ENCODE measurements around the gene ST6GALNAC6. TPM values are rescaled to one million over a fixed set of nuclear protein-coding genes. Genes with fewer than 3 reads are reported as not detected.

ST6GALNAC6 gene
- total RNA-seq, 4 donors from 2014 or later = 7.7 to 88.3 (median 18.9) TPM

DNA sequence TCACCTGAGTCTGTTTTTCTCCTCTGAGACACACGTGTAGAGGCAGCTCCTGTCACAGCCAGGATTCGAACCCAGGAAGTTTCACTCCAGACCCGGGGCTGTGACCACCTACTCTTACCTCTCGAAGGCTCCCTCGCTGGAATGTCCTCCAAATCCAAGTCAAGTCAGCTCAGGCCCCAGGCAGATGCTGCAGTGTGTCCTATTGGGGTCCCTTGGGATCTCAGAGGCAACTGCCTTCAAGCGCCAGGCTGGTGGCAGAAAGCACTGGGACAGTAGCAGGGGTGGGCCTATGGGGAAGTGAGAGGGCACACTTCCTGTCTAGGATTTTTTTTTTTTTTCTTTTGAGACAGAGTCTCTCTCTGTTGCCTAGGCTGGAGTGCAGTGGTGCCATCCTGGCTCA is 18.2 kb upstream of the ST6GALNAC6 start:
- peak overlapping the region in 2 of 4 donors; percentile 70 to 76 for H3K4me3 ChIP-seq
- TF ChIP-seq, protein P1, sequence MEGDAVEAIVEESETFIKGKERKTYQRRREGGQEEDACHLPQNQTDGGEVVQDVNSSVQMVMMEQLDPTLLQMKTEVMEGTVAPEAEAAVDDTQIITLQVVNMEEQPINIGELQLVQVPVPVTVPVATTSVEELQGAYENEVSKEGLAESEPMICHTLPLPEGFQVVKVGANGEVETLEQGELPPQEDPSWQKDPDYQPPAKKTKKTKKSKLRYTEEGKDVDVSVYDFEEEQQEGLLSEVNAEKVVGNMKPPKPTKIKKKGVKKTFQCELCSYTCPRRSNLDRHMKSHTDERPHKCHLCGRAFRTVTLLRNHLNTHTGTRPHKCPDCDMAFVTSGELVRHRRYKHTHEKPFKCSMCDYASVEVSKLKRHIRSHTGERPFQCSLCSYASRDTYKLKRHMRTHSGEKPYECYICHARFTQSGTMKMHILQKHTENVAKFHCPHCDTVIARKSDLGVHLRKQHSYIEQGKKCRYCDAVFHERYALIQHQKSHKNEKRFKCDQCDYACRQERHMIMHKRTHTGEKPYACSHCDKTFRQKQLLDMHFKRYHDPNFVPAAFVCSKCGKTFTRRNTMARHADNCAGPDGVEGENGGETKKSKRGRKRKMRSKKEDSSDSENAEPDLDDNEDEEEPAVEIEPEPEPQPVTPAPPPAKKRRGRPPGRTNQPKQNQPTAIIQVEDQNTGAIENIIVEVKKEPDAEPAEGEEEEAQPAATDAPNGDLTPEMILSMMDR (IDR thresholded peaks at IDR 0.05) = no peak
- no peak for TF ChIP-seq POLR2A (IDR thresholded peaks at IDR 0.05)
- no peaks in the 10 kb centered on the region for H3K9me3 ChIP-seq
- peak in 2 of 3 donors; percentile 71 to 72 for DNase-seq
- peaks cover 0 to 11% (median 0%) of the 10 kb centered on the region in 3 donors for H3K36me3 ChIP-seq
- H3K27ac ChIP-seq = peak overlapping the region; percentile 48 to 89 (median 61)
- no peaks in the 10 kb centered on the region for H3K27me3 ChIP-seq
- peaks cover 6 to 63% (median 36%) of the 10 kb centered on the region in 4 donors for H3K4me1 ChIP-seq

DNA sequence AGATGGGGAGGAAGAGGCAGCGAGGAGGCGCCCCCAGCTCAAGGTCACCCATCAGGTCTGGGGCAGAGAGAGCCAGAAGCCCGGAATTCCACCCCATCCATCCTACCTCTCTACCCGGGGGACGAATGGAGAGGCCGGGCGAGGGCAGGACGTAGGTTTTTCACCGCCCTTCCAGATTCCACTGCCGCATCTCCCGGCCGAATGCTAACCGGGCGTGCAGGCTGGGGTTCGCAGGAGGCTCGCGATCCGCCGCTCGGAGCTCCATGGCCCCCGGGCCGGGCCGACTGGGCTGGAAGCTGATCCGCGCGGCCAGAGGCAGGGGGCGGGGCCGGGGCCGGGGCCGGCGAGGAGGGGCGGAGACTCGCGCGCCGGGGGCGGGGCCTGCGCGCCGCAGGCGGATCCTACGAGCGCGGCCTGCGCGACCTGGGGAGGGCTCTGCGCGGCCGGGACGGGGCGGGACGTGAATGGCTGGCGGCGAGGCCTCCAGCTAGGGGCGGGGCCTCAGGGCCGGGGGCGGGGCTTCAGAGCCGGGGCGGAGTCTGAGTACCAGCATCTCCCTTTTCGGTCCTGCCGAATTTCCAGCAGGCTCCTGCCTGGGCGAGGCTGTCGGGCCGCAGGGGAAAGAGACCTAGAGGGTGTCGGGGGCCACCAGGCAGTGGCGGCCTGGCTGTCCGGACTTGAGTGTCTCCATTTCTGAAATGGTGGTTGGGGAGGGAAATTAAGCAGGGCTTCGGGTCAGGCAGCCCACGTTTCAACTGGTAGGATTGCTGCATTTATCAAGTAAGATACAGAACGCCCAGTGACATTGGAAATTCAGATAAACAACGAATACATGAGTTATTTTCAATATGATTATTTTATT is 17.5 kb upstream of the ST6GALNAC6 start, which contains the start of gene ST6GALNAC4:
Gene ST6GALNAC4, minus strand, starts transcription at position 322 of the 862 bp plus-strand sequence. CDS start 622 bp downstream, outside the sequence.
- H3K36me3 ChIP-seq = peaks cover 0 to 17% (median 0%) of the 10 kb centered on the region in 3 donors
- peak within 1 kb of the TSS; percentile 66 to 76 (median 72) for H3K4me3 ChIP-seq
- H3K9me3 ChIP-seq = no peaks in the 10 kb centered on the region
- peak in 1 of 2 donors; percentile 35 for TF ChIP-seq POLR2A (IDR thresholded peaks at IDR 0.05)
- TF ChIP-seq, protein P1 (IDR thresholded peaks at IDR 0.05) = no peak
- peaks cover 6 to 60% (median 36%) of the 10 kb centered on the region in 4 donors for H3K4me1 ChIP-seq
- DNase-seq = peak; percentile 96 to 98 (median 98)
- peak within 1 kb of the TSS; percentile 55 to 89 (median 76) for H3K27ac ChIP-seq
- H3K27me3 ChIP-seq = no peaks in the 10 kb centered on the region

DNA sequence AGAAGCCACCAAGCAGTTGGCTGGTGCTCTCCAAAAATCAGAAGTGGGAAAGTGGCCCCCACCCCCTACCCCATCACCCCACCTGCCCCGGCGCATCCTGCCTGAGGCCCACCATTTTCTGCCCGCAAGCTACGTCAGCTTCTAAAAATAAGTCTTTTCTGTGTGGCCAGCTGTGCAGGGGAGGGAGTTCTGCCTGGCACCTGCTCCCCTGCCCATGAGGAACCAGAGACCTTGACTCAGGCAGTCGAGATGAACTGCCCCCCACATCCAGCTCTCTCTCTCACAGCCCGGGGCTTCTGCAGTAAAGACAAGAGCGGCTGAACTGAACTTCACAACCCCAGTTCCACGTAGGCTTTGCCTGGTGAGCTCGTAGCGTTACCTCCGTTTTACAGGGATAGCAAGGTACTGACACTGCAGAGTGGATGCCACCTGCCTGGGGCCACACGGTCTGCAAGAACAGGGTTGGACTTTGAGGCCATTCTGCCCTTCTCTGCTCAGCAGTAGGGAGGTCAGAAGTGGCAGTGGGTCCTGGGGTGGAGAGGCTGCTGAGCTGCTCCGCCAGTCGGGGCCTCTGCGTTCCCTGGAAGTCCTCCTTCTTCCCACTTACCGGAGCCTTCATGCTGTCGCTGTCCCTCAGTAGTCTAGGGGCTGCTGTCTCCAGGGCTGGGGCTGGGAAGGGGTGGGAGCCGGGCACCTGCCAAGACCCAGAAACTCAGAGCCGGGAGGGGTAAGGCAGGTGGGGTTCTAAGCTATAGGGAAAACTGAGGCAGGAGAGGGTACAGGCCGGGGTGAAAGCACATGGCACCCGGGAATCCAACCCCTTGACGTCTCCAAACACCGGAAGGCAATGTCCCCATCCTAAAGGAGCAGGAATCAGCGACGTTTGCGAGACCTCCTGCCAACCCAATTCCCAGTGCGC is 16.7 kb upstream of the ST6GALNAC6 start:
- TF ChIP-seq, protein P1 (IDR thresholded peaks at IDR 0.05) = no peak
- peak in 1 of 2 donors; percentile 19 for TF ChIP-seq POLR2A (IDR thresholded peaks at IDR 0.05)
- peak in 2 of 3 donors; percentile 86 to 88 for DNase-seq

DNA sequence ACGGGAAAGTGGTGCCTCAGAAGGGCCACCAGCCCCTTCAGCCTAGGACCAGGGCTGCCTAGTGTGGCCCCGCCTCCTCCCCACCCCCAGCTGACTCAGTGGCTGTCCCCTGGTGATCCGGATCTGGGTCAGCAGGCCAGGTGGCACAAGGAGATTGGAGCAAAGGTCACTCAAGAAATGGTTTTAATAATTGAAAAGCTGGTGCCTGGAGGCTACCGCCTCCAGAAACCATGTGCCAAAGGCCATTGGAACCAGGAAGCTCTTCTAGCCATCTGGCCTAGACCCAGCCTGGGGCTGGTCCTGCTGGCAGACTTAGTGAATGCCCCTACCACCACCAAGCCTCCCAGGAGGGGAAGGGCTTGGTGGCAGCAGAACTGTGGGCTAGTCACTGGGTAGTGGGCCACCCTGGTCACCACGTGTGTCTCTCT is 15.9 kb upstream of the ST6GALNAC6 start:
- Histone ChIP-seq H3K27ac (peak overlapping the region; percentile 55 to 89 (median 76)), H3K36me3 (peaks cover 0 to 33% (median 0%) of the 10 kb centered on the region in 3 donors), H3K4me1 (peaks cover 6 to 57% (median 36%) of the 10 kb centered on the region in 4 donors), H3K27me3 (no peaks in the 10 kb centered on the region), H3K4me3 (peak overlapping the region; percentile 66 to 76 (median 72)), H3K9me3 (no peaks in the 10 kb centered on the region)
- DNase-seq = peak in 2 of 3 donors; percentile 70 to 79
- no peak for TF ChIP-seq POLR2A (IDR thresholded peaks at IDR 0.05)
- TF ChIP-seq, protein P1 (IDR thresholded peaks at IDR 0.05) = no peak

More for the DNA sequence above, 16.7 kb upstream of the ST6GALNAC6 start:
- Histone ChIP-seq H3K27me3 (no peaks in the 10 kb centered on the region), H3K36me3 (peaks cover 0 to 25% (median 0%) of the 10 kb centered on the region in 3 donors), H3K27ac (peak overlapping the region; percentile 55 to 89 (median 76)), H3K9me3 (no peaks in the 10 kb centered on the region), H3K4me3 (peak overlapping the region; percentile 66 to 76 (median 72)), H3K4me1 (peaks cover 6 to 54% (median 35%) of the 10 kb centered on the region in 4 donors)

DNA sequence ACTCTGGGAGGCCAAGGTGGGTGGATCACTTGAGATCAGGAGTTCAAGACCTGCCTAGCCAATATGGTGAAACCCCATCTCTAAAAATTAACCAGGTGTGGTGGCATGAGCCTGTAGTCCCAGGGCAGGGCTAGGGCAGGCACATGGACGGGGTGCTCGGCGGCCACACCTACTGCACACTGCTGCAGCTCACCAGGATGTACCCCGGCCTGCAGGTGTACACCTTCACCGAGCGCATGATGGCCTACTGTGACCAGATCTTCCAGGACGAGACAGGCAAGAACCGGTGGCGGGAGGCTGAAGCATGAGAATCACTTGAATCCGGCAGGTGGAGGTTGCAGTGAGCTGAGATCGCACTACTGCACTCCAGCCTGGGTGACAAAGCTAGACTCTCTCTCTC is 14.3 kb upstream of the ST6GALNAC6 start:
- no peak overlapping the region for H3K4me3 ChIP-seq
- no peak for DNase-seq
- peaks cover 0 to 41% (median 0%) of the 10 kb centered on the region in 3 donors for H3K36me3 ChIP-seq
- peaks cover 2 to 52% (median 33%) of the 10 kb centered on the region in 4 donors for H3K4me1 ChIP-seq
- H3K27ac ChIP-seq = peak overlapping the region in 1 of 4 donors; percentile 65
- H3K27me3 ChIP-seq = no peaks in the 10 kb centered on the region
- H3K9me3 ChIP-seq = no peaks in the 10 kb centered on the region
- no peak for TF ChIP-seq POLR2A (IDR thresholded peaks at IDR 0.05)
- TF ChIP-seq, protein P1 (IDR thresholded peaks at IDR 0.05) = no peak

Measured in Peyer's patch (tissue), 4 donors.